Fibroblast of mammary gland (primary cell): ENCODE results near the gene ZNF678.
A peak's percentile ranks its signal among the peaks of the same experiment; 100 is the strongest.

ENCODE experiments used
- DNase-seq: peaks from one replicate; pipeline ENCODE4 v3.0.0-alpha.2; 2010; ENCODE audit warnings: low read depth
- H3K4me3 ChIP-seq: 2 replicates; pipeline ENCODE4 v1.5.1; 2011; ENCODE audit warnings: low read depth, mild to moderate bottlenecking, low read length, moderate library complexity; ENCODE audit not compliant: control insufficient read depth
- TF ChIP-seq, protein P1 (sequence below): conservative IDR thresholded peaks from 2 replicates; pipeline ENCODE4 v1.5.1; 2011; ENCODE audit warnings: low read depth, low read length, inconsistent platforms; ENCODE audit not compliant: control insufficient read depth, insufficient read depth

ZNF678 gene

GRCh38 chr1:227563324-227564201 lies at the start of gene ZNF678:
ZNF678 (plus strand) TSS chr1:227563556; CDS start chr1:227650992, 87,436 bp downstream.
- peak within 1 kb of the TSS; percentile 88 for H3K4me3 ChIP-seq
- TF ChIP-seq, protein P1, sequence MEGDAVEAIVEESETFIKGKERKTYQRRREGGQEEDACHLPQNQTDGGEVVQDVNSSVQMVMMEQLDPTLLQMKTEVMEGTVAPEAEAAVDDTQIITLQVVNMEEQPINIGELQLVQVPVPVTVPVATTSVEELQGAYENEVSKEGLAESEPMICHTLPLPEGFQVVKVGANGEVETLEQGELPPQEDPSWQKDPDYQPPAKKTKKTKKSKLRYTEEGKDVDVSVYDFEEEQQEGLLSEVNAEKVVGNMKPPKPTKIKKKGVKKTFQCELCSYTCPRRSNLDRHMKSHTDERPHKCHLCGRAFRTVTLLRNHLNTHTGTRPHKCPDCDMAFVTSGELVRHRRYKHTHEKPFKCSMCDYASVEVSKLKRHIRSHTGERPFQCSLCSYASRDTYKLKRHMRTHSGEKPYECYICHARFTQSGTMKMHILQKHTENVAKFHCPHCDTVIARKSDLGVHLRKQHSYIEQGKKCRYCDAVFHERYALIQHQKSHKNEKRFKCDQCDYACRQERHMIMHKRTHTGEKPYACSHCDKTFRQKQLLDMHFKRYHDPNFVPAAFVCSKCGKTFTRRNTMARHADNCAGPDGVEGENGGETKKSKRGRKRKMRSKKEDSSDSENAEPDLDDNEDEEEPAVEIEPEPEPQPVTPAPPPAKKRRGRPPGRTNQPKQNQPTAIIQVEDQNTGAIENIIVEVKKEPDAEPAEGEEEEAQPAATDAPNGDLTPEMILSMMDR: no peak
- DNase-seq: peak; percentile 94

- no peak overlapping the region for H3K4me3 ChIP-seq
- TF ChIP-seq, protein P1: no peak
- DNase-seq: no peak
These were observed 44.5 kb upstream of the ZNF678 start for GRCh38 chr1:227518876-227519275.

DNA sequence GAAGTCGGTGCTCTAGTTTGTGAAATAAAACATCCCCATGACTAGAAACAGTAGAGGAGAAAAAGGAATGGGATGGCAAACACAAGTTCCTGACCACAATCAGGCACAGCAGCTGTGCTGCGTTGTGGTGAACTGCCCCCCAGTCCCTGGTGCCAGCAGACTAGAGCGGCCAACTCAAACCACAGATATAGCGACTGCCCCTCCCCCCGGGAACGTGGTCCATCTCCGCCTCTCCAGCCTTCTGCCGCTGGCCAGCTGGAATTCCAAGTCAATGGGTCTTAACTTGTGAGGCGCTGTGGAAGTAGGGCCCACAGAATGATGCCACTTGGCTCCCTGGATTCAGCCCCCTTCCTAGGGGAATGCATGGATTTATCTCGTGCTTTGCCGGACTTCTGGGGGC lies 41.6 kb upstream of the ZNF678 start:
- no peak overlapping the region for H3K4me3 ChIP-seq
- no peak for DNase-seq
- TF ChIP-seq, protein P1: no peak

- TF ChIP-seq, protein P1: no peak
- no peak for DNase-seq
- no peak overlapping the region for H3K4me3 ChIP-seq
These were observed 36.8 kb upstream of the ZNF678 start for GRCh38 chr1:227526524-227526923.

GRCh38 chr1:227532019-227532619 lies 31.2 kb upstream of the ZNF678 start:
- DNase-seq: no peak
- TF ChIP-seq, protein P1: no peak
- H3K4me3 ChIP-seq: no peak overlapping the region

GRCh38 chr1:227540170-227541098 lies 22.9 kb upstream of the ZNF678 start:
- no peak overlapping the region for H3K4me3 ChIP-seq
- TF ChIP-seq, protein P1: no peak
- DNase-seq: no peak
